Measurements from ENCODE around the gene OXCT2. TPM values are rescaled to one million over a fixed set of nuclear protein-coding genes. Genes with fewer than 3 reads are reported as not detected.
A peak's percentile ranks its signal among the peaks of the same experiment; 100 is the strongest.
"Not testable (repeated sequence)": the region's sequence is repeated elsewhere in the genome, so short reads cannot be mapped to it uniquely, and the experiment has no call there.

OXCT2 gene
- total RNA-seq, 1 experiment from 2014 or later, result 6.4 TPM

- ChIA-PET CTCF (interaction anchor here (1.0 kb wide), 1 partner anchor 12 kb away, joined by 5 read pairs; no protein-coding TSS in a partner anchor), POLR2A (interaction anchor here (0.6 kb wide), 1 partner anchor 12 kb away, joined by 3 read pairs; no protein-coding TSS in a partner anchor)
- intact Hi-C loops (cut with micrococcal nuclease; ENCODE audit: unreplicated experiment), result no loop called here
- no peaks in the 10 kb centered on the region for H3K4me1 Mint-ChIP-seq (ENCODE audit: low read depth, unreplicated experiment)
- H3K27me3 Mint-ChIP-seq (ENCODE audit: insufficient read depth, unreplicated experiment), result no peaks in the 10 kb centered on the region
- peak overlapping the region; percentile 61 for H3K4me3 Mint-ChIP-seq (ENCODE audit: unreplicated experiment)
- no peak overlapping the region for H3K27ac Mint-ChIP-seq (ENCODE audit: unreplicated experiment)
- TF ChIP-seq CTCF (IDR thresholded peaks at IDR 0.05; ENCODE audit: insufficient read depth in 1 of 2, low read depth in 1 of 2, low read length in 1 of 2, severe bottlenecking in 1 of 2, unreplicated experiment in 1 of 2), result no peak
- DNase-seq, result no peak
- H3K36me3 Mint-ChIP-seq (ENCODE audit: insufficient read depth, unreplicated experiment), result peaks cover 6% of the 10 kb centered on the region
- Histone ChIP-seq H3K27me3 (replicated peaks; ENCODE audit: control insufficient read depth, insufficient read depth, low read length) (no peaks in the 10 kb centered on the region), H3K4me3 (ENCODE audit: low read depth, low read length) (peak overlapping the region; percentile 67), H3K4me1 (no peaks in the 10 kb centered on the region), H3K9me3 (no peaks in the 10 kb centered on the region), H3K36me3 (ENCODE audit: control insufficient read depth, insufficient read depth, low read length) (no peaks in the 10 kb centered on the region)
- BruUV-seq (replicated peaks), result no TSS peak
- H3K9me3 Mint-ChIP-seq (ENCODE audit: unreplicated experiment), result no peaks in the 10 kb centered on the region
Measured at GRCh38 chr1:39787468-39787867, 16.3 kb upstream of the OXCT2 start.

- H3K4me3 Mint-ChIP-seq (ENCODE audit: unreplicated experiment), result peak overlapping the region; percentile 61
- H3K4me1 ChIP-seq; intact Hi-C loops (cut with micrococcal nuclease; ENCODE audit: unreplicated experiment); DNase-seq; H3K4me3 ChIP-seq (ENCODE audit: low read depth, low read length); H3K36me3 ChIP-seq (ENCODE audit: control insufficient read depth, insufficient read depth, low read length); H3K27me3 ChIP-seq (replicated peaks; ENCODE audit: control insufficient read depth, insufficient read depth, low read length); H3K4me1 Mint-ChIP-seq (ENCODE audit: low read depth, unreplicated experiment); H3K36me3 Mint-ChIP-seq (ENCODE audit: insufficient read depth, unreplicated experiment); H3K9me3 Mint-ChIP-seq (ENCODE audit: unreplicated experiment); H3K27me3 Mint-ChIP-seq (ENCODE audit: insufficient read depth, unreplicated experiment); H3K9me3 ChIP-seq; H3K27ac Mint-ChIP-seq (ENCODE audit: unreplicated experiment): not testable (repeated sequence)
- ChIA-PET CTCF (interaction anchor here (1.0 kb wide), 1 partner anchor 12 kb away, joined by 5 read pairs; no protein-coding TSS in a partner anchor), POLR2A (interaction anchor here (0.6 kb wide), 1 partner anchor 12 kb away, joined by 3 read pairs; no protein-coding TSS in a partner anchor)
- TSS peak; percentile 33 for BruUV-seq (replicated peaks)
Measured at GRCh38 chr1:39787108-39787375, 15.9 kb upstream of the OXCT2 start.

GRCh38 chr1:39786303-39787107 lies 15.4 kb upstream of the OXCT2 start:
- H3K36me3 ChIP-seq (ENCODE audit: control insufficient read depth, insufficient read depth, low read length); H3K27me3 ChIP-seq (replicated peaks; ENCODE audit: control insufficient read depth, insufficient read depth, low read length); DNase-seq; H3K36me3 Mint-ChIP-seq (ENCODE audit: insufficient read depth, unreplicated experiment); H3K4me1 ChIP-seq; H3K4me1 Mint-ChIP-seq (ENCODE audit: low read depth, unreplicated experiment); BruUV-seq (replicated peaks); H3K9me3 Mint-ChIP-seq (ENCODE audit: unreplicated experiment); H3K4me3 Mint-ChIP-seq (ENCODE audit: unreplicated experiment); H3K4me3 ChIP-seq (ENCODE audit: low read depth, low read length); H3K27ac Mint-ChIP-seq (ENCODE audit: unreplicated experiment); intact Hi-C loops (cut with micrococcal nuclease; ENCODE audit: unreplicated experiment); POLR2A ChIA-PET; H3K27me3 Mint-ChIP-seq (ENCODE audit: insufficient read depth, unreplicated experiment); H3K9me3 ChIP-seq: not testable (repeated sequence)
- CTCF ChIA-PET, result interaction anchor here (1.0 kb wide), 1 partner anchor 12 kb away, joined by 5 read pairs; no protein-coding TSS in a partner anchor

GRCh38 chr1:39782685-39783084 lies 11.5 kb upstream of the OXCT2 start:
- H3K27ac Mint-ChIP-seq (ENCODE audit: unreplicated experiment); H3K4me1 ChIP-seq; H3K9me3 ChIP-seq; intact Hi-C loops (cut with micrococcal nuclease; ENCODE audit: unreplicated experiment); H3K27me3 Mint-ChIP-seq (ENCODE audit: insufficient read depth, unreplicated experiment); H3K4me3 Mint-ChIP-seq (ENCODE audit: unreplicated experiment); BruUV-seq (replicated peaks); H3K4me1 Mint-ChIP-seq (ENCODE audit: low read depth, unreplicated experiment); H3K9me3 Mint-ChIP-seq (ENCODE audit: unreplicated experiment); H3K36me3 ChIP-seq (ENCODE audit: control insufficient read depth, insufficient read depth, low read length); H3K4me3 ChIP-seq (ENCODE audit: low read depth, low read length); DNase-seq; H3K27me3 ChIP-seq (replicated peaks; ENCODE audit: control insufficient read depth, insufficient read depth, low read length); CTCF ChIA-PET; H3K36me3 Mint-ChIP-seq (ENCODE audit: insufficient read depth, unreplicated experiment); POLR2A ChIA-PET: not testable (repeated sequence)
